Measurements from ENCODE around the gene TSPAN4.

TSPAN4 gene, protein sequence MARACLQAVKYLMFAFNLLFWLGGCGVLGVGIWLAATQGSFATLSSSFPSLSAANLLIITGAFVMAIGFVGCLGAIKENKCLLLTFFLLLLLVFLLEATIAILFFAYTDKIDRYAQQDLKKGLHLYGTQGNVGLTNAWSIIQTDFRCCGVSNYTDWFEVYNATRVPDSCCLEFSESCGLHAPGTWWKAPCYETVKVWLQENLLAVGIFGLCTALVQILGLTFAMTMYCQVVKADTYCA

DNA sequence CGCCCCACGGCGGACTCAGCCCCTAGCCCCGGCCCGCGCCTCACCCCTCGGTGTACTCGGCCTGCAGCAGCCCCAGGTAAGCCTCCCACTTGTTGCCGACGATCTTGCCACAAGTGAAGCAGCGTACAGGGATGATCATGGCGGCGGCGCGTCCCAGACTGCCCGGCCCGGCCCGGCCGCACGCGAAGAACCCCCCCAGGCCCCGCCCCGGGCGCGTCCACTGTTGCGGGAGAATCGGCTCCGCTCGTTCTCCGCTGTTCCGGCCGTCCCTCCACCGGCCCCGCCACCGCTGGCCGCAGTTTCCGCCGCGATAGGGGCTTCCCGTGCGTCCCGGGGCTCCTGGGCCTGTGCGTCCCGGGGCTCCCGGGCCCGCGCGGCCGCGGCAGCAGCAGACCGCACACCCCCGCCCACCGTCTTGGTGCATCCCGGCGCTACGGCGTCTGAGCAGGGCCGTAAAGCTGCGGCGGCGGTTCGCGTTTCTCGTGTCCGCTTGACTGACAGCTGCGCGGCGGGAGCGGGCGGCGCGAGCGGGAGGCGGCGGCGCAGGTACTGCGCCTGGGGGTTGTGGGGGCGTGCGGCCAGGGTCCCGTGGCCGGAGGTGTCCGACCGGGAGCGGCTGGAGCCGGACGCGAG is at the start of gene TSPAN4, which contains the start of gene POLR2L:
TSPAN4 (plus strand) TSS at position 483 of the 633 bp plus-strand sequence. CDS start 7,453 bp downstream, outside the sequence.
POLR2L (minus strand) TSS at position 160 of the 633 bp plus-strand sequence; CDS start at position 139, 21 bp downstream.
- peak; percentile 92 for DNase-seq

DNA sequence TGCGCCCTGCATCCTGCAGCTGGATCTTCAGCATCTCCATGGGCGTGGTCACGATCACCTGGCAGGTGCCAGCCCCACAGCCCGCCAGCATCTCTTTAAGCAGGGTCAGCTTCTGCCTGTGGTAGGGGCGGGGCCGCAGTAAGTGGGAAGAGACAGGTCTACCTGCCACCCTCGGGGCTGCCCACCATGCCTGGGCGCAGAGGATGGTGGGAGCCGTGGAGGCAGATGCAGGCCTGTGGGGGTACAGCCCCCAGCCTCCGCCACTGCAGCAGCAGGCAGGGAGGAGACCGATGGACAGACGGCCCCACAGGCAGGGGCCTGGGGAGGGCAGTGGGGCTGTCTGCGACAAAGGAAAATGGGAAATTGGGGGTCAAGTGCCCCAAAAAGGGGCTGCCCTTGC is 49.8 kb upstream of the TSPAN4 start:
- no peak for DNase-seq

DNA sequence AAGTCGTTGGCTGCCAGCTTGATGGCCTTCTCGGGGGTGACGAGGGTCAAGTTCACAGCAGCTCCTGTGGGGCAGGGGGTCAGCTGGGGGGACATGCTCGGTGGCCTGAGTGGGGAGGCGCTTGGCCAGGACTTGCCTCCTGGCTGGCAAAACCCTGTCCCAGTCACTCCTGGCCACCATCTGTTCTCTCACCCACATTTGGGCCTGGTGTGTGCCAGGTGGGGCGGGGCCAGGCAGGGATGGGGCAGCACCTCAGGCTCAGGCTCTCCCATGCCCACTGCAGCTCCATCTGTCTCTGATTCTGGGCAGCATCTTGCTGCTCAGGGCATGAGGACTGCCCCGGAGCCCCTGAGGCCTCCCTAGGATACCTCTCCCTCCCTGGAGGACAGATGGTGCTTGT is 49.1 kb upstream of the TSPAN4 start:
- peak; percentile 37 for DNase-seq

DNA sequence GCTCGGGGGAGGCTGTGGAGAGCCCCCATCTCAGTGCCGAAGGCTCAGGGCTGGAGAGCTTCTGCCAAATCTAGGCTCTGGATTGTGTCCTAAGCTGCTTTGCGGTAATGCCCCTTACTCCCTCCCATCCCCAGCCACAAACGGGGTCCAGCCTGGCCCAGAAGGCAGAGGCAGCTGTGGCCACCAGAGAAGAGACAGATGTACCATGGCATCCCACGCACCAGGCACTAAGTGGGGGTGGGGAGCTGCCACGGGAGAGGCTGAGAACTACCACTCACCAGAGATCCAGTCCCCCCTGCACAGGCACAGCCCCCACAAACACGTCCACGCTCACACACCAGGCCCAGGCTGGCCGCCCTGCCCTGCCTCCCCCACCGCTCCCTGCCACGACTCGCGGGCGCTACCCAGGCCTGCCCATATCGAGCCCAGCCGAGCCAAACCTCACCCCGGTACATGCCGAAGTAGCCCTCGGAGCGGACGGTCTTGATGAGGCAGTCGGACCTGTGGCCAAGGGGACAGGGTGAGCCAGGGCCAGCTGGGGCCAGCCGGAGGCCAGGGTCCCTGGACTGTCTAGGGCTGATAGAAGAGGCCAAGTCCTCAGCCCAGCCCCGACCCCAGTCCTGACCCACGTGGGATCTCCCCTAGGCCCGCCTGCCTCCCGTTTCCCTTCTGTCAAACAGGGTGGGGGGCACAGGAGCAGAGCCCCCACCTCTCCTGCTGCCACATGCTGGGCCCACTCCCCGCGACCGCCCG is 48.5 kb upstream of the TSPAN4 start:
- no peak for DNase-seq

DNA sequence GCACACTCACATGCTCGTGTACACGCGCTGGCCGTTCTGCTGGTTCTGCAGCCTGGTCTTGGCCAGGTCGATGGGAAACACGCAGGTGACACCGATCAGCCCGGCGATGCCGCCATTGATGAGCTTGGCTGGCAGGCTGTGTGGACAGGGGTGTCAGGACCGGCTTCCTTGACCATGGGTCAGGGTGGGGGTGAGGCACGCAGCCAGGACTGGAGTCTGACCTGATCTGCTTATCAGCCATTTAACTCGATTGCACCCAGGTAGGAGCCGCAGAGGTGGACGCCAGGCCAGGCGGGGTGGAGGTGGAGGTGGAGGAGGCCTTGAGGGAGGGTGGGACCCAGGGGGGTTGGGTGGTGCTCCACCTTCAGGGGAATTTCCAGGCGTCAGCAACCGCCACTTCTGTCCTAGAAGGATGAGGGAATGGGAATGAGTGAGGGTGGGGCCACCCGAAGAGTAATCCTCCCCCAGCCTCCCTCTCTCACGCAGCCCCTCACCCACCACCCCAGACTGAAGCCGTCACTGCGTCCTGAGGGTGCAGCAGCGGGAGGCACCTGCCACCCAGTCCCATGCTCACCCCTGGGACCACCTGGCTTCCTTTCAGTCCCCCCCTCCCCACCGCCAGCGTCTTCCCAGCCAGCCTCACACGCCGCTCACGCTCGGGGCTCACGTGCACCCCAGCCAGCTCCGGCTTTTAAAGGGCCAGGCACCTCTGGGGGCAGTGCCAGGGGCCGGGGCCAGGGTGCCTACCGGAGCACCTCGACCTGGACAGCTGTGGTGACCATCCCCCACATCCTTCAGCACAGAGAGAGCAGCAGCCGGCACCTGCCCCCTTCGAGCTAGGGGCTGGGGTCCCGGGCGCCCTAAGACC is 47.7 kb upstream of the TSPAN4 start:
- peak; percentile 44 for DNase-seq

DNA sequence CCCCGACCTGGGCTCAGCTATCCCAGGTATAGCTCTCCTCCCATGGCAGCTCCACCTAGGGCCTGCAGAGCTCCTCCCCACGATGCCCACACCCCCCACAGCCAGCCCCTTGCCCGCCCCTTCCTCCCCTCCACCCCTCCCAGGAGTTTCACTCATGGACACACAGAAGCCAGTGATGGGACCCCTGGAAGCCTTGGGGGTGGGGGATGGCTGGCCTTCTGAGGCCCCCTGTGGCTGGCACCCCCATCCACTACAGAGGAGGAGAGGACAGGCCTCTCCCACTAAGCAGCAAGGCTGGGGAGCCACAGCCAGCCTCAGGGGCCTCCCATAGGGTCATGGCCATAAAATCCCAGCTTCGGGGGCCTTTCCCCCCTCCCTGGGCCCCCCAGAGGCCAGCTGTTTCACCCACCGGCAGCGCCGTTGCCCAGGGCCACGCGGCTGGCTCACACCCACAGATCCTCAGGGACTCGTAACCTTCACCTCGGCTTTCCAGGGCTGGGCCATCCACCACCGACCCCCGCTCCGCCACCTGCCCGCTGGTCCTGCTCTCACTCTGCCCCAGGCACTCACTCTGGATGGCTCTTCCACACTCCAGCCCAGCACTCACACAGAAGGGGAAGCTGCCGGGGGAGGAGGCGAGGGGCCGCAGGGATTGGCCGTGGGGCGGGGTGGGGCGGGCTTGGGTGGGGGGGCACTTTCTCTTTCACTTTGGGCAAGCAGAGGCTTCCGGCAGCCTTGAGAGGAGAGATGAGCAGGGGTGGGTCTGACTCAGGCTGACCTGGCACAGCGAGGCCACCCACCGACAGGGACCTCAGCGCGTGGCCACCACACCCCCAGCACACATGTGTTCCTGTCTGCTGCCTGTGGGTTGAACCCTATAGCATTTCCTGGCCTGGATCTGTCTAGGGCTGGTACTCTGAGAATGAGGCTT is 46.8 kb upstream of the TSPAN4 start:
- peak; percentile 93 for DNase-seq

DNA sequence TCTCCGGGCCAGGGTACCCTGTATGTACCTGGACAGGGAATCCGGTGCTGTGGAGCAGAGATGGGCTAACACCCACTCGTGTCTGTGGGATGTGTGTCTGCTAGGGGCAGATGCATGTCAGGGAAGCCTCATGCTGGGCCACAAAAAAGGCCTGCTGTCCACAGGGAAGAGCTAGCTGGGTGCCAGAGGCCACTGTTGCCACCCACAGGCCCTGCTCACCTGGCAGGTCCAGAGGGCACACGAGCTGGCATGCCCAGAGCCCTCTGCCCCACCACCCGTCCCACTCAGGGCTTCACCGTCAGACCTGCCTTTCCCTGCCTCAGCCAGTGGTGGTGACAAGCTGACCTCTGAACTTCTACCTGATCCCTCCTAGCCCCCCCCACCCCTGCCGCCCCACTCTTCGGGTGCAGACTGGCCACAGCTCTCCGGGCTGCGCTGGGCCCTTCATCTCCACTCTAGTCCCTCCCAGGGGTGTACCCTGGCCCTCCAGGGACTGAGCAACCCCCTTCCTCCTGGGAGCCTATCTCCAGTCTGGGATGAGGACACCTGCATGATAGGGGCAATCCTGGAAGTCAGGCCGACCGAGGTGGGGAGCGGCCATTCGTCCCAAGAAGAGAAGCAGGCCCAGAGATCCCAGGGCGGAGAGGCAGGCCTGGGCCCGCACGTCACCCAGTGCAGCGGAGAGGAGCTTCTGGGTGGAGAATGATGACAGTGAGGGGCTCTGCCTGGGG is 45.9 kb upstream of the TSPAN4 start:
- no peak for DNase-seq

DNA sequence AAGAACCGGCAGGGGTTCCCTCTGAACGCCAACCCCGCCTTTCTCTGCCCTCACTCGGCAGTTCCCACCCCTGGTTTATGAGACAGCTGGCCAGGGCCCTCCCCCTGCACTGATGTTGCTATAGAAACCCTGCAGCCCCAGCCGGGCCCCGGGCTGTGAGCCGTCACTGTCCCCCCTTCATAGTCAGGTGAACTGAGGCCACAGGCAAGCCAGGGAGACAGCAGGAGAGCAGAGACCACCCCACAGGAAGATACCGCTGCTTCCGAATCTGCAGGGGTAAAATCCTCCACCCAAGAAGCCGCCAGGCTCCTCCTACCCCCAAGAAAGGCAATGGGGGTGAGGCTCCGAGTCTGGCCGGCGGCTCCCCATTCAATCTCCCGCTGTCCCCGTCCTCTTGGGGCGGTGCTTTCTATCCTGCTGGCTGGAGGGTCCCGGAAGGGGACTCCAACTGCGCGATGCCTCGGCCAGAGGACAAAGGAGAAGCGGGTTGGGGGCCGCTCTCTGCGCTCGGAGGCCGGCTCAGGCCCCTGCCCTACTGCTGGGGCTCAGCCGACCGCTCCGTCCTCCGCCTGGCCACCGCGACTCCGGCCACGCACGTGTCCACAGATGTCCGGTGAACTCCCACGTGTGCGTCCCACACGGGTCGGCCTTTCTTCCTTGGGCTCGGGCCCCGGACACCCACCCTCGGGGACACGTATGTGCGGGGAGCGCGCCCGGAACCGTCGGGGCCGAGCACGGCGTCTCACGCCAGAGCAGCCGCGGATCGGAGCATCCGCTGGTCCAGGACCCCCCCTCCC is 45.2 kb upstream of the TSPAN4 start:
- peak; percentile 93 for DNase-seq

DNA sequence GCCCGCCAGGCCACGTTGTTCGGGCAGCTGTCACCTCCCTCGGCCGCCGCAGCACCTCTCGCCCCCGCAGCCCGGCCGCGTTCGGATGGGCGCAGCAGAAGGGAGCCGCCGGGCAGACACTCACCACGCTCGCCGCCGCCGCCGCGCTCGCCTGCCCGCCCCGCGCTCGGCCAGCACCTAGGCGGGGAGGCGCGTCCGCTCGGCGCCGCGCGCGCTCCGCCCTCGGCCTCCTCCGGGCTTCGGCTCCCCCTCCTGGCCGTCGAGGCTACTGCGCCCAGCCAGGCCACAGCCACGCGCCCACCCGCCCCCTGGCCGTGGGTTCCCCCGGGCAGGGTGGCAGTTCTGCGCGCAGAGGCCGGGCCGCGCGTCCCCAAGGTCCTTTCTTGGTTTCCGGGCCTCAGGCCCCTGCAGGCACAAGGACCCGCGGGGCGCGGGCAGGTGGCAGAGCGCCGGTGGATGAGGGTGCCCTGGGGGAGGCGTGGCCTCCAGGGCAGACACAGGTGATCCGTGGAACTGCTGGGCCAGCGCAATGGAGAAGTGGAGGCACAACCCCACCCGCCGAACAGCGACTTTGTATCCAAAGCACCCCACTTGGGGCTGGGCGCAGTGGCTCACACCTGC is 44.4 kb upstream of the TSPAN4 start, which contains the start of gene SLC25A22:
SLC25A22 (minus strand) TSS at position 189 of the 621 bp plus-strand sequence. CDS start 3,275 bp downstream, outside the sequence.
- DNase-seq, result peak; percentile 87

DNA sequence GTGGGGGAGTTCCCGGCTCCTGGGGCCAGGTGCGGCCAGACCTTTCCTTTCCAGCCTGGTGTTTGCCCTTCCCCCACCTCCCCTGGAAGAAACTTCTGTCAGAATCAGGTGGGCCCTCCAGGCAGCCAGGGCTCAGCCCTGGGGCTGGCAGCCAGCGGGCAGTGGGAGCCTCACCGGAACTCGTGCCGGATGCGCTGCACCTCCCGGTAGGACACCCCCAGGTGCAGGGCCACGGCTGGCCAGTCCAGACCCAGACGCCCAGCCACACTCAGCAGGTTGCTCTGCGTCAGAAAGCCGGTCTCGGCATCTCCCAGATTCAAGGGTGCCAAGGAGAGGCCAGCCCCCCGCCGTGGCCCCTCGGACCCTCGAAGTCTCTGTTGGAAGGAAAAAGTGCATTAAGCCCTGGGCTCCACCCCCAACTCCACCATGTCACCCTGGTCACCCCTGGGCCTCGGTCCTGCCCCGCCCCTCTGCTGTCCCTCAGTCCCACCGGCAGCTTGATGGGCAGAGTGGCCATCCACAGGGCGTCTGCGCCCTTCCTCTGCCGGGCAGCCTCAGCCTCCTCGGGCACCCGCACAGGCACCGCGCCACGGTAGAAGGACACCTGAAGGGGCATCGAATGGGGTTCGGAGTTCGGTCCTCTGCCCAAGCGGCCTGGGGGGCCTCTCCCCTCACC is 42.9 kb upstream of the TSPAN4 start:
- DNase-seq, result no peak

DNA sequence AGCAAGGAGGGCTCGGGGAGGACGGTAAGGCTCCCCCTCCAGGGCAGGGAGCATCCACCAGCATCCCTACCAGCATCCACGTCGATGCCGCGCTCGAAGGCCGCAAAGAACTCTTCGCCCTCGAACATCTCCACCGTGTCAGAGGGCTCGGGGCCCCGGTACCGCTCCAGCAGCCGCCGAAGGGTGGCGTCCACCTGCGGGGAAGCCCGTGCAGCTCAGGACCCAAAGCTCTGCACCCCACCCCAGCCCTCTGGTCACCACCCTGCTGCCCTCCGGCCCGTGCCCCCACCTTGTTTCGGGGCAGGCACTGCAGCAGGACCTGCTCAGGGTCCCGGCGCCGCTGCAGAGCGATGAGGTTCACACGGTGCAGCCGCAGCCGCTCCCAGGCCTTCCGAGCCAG is 42.2 kb upstream of the TSPAN4 start:
- DNase-seq, result no peak

DNA sequence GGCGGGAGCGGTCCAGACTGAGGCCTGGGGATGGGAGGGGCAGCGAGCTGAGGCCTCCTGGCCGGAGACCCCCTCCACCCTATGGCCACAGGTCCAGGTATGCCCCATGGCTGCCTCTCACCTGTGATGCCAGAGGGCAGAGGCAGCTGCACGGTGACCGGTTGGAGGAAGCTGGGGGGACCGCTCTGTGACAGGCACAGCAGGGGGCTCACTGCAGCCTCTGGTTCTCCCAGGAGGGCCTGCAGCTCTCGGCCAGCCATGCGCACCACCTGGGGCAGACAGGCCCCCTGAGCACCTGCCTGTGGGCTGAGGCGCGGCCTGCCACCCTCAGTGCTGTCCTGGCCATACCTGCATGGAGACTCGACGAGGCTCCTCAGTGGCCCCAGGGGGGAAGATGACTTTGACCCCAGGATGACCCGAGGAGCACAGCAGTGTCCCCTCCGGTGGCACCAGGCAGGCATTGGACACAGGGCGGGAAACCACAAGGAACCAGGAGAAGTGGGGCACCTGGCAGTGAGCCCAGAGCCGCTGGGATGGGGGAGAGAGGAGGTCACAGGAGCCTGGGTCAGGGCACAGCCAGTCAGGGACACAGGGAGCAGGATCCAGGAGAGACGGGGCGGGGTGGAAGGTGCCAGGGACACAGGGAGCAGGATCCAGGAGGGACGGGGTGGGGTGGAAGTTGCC is 41.4 kb upstream of the TSPAN4 start:
- DNase-seq, result no peak

DNA sequence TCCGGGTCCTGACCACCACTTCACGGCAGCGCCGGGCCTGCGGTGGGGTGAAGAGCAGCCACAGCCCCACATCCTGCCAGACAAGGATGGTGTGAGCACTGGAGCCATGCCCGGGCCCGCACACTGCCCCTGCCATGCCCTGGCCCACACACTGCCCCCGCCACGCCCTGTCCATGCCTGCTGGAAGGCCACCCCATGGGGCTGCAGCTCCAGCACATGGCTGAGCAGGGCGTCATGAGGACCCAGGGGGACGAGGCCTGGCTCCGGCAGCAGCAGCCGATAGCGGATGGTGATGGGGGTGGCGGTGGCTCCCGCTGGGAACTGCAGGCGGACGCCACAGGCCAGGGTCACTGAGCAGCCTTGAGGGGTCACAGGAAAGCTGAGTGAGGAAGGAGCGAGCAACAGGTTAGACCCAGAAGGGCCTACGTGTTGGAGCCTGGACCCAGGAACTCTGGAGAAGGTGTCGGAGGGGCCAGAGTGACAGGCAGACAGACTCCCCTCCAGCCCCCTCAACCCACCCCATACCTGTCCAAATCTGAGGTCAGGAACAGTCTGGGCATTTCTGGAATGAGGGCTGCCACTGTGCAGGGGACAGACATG is 40.5 kb upstream of the TSPAN4 start:
- DNase-seq, result no peak

DNA sequence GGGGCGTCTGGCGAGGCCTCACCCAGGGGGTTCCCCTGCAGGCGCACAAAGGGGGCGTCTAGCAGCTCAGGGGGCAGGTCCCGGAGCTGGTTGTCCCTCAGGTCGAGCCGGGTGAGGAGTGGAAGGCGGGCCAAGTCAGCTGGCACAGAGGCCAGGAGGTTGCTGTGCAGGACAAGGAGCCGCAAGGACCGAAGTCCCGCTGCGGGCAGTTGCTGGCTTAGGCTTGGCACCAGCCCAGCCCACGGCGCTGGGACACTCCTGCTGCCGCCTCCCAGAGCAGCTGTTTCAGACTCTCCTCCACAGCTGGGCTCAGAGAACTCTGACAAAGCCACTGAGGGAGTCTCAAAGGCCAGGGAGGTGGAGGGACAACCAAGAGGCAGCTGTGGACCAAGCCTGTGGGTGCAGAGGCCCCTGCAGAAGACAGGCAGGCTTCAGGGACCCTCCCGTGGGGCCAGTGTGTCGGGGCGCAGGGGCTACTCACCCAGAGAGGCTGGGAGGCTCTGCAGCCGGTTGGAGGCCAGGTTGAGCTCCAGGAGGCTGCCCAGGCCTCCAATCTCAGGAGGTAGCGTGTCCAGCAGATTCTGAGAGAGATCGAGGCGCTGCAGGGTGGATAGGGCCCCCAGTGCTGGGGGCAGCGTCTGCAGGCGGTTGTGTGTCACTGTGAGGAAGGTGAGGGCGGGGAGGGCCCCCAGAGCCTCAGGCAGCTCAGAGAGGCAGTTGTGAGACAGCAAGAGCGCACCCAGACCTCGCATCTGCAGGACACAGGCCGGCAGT is 39.8 kb upstream of the TSPAN4 start:
- no peak for DNase-seq

DNA sequence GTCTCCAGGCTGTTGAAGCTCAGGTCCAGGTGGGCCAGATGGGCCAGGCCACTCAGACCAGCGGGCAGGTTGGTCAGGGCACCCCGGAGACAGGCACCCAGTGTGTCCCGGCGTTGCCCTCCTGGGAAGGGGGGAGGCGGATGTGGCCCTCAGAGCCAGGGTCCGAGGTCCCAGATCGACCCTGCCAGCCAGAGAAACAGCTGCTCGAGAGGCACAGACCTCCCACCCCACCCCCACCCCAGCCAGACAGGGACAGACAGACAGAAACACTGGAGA is 39.2 kb upstream of the TSPAN4 start:
- no peak for DNase-seq

DNA sequence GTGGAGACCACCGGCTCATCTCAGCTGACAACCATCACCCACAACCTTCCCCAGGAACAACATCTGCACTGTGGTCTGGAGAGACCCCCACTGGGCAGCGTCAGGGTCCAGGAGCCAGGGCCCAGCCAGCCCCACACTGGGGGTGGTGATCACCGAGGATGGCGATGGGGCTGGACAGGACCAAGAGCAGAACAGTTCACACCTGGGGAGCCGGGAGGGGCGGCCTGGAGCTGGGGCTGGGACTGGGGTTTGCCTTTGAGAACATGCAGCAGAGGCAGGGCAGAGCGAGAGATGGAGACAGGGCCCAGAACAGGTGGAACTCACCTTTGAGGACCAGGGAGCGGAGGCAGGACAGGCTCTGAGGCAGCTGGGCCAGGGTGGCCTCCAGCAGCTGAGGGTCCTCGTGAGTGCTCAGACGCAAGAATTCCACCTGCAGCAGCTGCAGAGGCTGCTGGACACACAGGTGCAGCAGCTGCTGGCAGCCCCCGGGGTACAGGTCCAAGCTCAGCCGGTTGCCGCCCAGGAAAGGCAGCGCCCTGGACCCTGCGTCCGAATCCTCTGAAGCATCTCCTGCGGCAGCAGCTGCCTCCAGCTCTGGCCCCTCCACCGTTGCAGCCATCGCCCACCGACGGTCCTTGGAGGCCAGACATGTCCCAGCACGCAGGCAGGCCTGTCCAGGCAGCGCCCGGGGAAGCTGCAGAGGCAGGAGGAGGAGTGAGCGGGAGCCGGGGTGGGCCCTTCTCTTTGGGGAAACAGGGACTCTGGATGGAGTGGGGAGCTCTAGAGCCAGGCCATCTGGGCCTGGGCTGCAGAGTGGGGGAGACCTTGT is 38.7 kb upstream of the TSPAN4 start:
- no peak for DNase-seq

Data from femur (tissue), 1 donor.